Measurements from ENCODE around the gene ZNF343. TPM values are rescaled to one million over a fixed set of nuclear protein-coding genes. Genes with fewer than 3 reads are reported as not detected.
A peak's percentile ranks its signal among the peaks of the same experiment; 100 is the strongest.

Gene ZNF343
- total and polyA plus RNA-seq, 2 donors (not counting 3 experiments of a cell fraction or from before 2014, with no cell fraction given) = 4.7 to 7.9 TPM

GRCh38 chr20:2516399-2516798 is 7.7 kb upstream of the ZNF343 start:
- DNase-seq (ENCODE audit: low read depth, low spot score) = no peak
- BruUV-seq (replicated peaks) = no TSS peak
- intact Hi-C loops (cut with micrococcal nuclease) = no loop called here
- Histone ChIP-seq H3K79me2 (ENCODE audit: control insufficient read depth, insufficient read depth, low read length) (no peaks in the 10 kb centered on the region), H2AFZ (ENCODE audit: low read depth, low read length) (no peak overlapping the region), H3K9me1 (replicated peaks; ENCODE audit: control insufficient read depth, extremely low read depth, insufficient read depth, low read length) (no peaks in the 10 kb centered on the region), H4K20me1 (replicated peaks; ENCODE audit: control insufficient read depth, extremely low read depth, insufficient read depth, low read length) (no peaks in the 10 kb centered on the region), H3K9me3 (replicated peaks; ENCODE audit: control insufficient read depth, insufficient read depth, low read length) (no peaks in the 10 kb centered on the region), H3K27ac (ENCODE audit: insufficient read depth, low read depth, low read length) (no peak overlapping the region), H3K4me1 (ENCODE audit: control insufficient read depth, extremely low read depth, insufficient read depth, low read length) (no peaks in the 10 kb centered on the region), H3K9ac (replicated peaks; ENCODE audit: extremely low read depth, insufficient read depth, low read length) (no peak overlapping the region), H3K36me3 (ENCODE audit: control insufficient read depth in 2 of 2, extremely low read depth in 1 of 2, insufficient read depth in 2 of 2, low read length in 2 of 2) (no peaks in the 10 kb centered on the region), H3K4me2 (ENCODE audit: insufficient read depth, low read length) (no peak overlapping the region), H3K27me3 (ENCODE audit: control insufficient read depth in 2 of 2, insufficient read depth in 2 of 2, low read length in 2 of 2) (no peaks in the 10 kb centered on the region), H3K4me3 (replicated peaks in 1 of 3; ENCODE audit: insufficient read depth in 1 of 3, low read depth in 1 of 3, low read length in 3 of 3) (no peak overlapping the region)
- no peak for TF ChIP-seq MYC (IDR thresholded peaks at IDR 0.05; ENCODE audit: low read depth, low read length)
- no peak for TF ChIP-seq GATA2 (IDR thresholded peaks at IDR 0.05; ENCODE audit: insufficient read depth, insufficient read length, low read depth, low read length)
- no peak for TF ChIP-seq EZH2 (IDR thresholded peaks at IDR 0.05; ENCODE audit: borderline replicate concordance, low read depth, low read length, severe bottlenecking)
- no peak for TF ChIP-seq MAX (IDR thresholded peaks at IDR 0.05; ENCODE audit: insufficient read depth, insufficient read length)
- TF ChIP-seq POLR2AphosphoS5 (IDR thresholded peaks at IDR 0.05; ENCODE audit: insufficient read depth, low read depth, low read length) = no peak
- TF ChIP-seq FOS (IDR thresholded peaks at IDR 0.05; ENCODE audit: borderline replicate concordance, insufficient read depth, low read length) = no peak
- no peak for FAIRE-seq
- ChIA-PET POLR2A (no interaction called here), CTCF (no interaction called here)
- dilution Hi-C loops (cut with MboI; ENCODE audit: extremely low pct_ligation_motif_present, low sequenced_read_pairs) = no loop called here

GRCh38 chr20:2515203-2515602 is 6.5 kb upstream of the ZNF343 start:
- H3K4me1 ChIP-seq (ENCODE audit: control insufficient read depth, extremely low read depth, insufficient read depth, low read length) = no peaks in the 10 kb centered on the region
- no peaks in the 10 kb centered on the region for H3K9me3 ChIP-seq (replicated peaks; ENCODE audit: control insufficient read depth, insufficient read depth, low read length)
- ChIA-PET POLR2A (no interaction called here), CTCF (interaction anchor here (9.2 kb wide), 1 partner anchor 7 kb away, joined by 99 read pairs; no protein-coding TSS in a partner anchor)
- no peaks in the 10 kb centered on the region for H4K20me1 ChIP-seq (replicated peaks; ENCODE audit: control insufficient read depth, extremely low read depth, insufficient read depth, low read length)
- intact Hi-C loops (cut with micrococcal nuclease) = no loop called here
- H3K27ac ChIP-seq (ENCODE audit: insufficient read depth, low read depth, low read length) = no peak overlapping the region
- H3K27me3 ChIP-seq (ENCODE audit: control insufficient read depth in 2 of 2, insufficient read depth in 2 of 2, low read length in 2 of 2) = no peaks in the 10 kb centered on the region
- peak overlapping the region; percentile 19 for H2AFZ ChIP-seq (ENCODE audit: low read depth, low read length)
- no peak overlapping the region for H3K4me2 ChIP-seq (ENCODE audit: insufficient read depth, low read length)
- FAIRE-seq = no peak
- dilution Hi-C loops (cut with MboI; ENCODE audit: extremely low pct_ligation_motif_present, low sequenced_read_pairs) = no loop called here
- H3K36me3 ChIP-seq (ENCODE audit: control insufficient read depth in 2 of 2, extremely low read depth in 1 of 2, insufficient read depth in 2 of 2, low read length in 2 of 2) = no peaks in the 10 kb centered on the region
- TF ChIP-seq POLR2AphosphoS5 (IDR thresholded peaks at IDR 0.05; ENCODE audit: insufficient read depth, low read depth, low read length) = no peak
- TF ChIP-seq MYC (IDR thresholded peaks at IDR 0.05; ENCODE audit: low read depth, low read length) = no peak
- no peak for TF ChIP-seq EZH2 (IDR thresholded peaks at IDR 0.05; ENCODE audit: borderline replicate concordance, low read depth, low read length, severe bottlenecking)
- no peak for TF ChIP-seq POLR2A (IDR thresholded peaks at IDR 0.05; ENCODE audit: low read depth, low read length)
- no peak for TF ChIP-seq JUN (IDR thresholded peaks at IDR 0.05; ENCODE audit: borderline replicate concordance, insufficient read depth, insufficient read length, low read depth)
- TF ChIP-seq CTCF (IDR thresholded peaks at IDR 0.05; ENCODE audit: extremely low read depth in 1 of 2, insufficient read depth in 1 of 2, low read depth in 1 of 2, low read length in 2 of 2) = no peak
- TF ChIP-seq FOS (IDR thresholded peaks at IDR 0.05; ENCODE audit: borderline replicate concordance, insufficient read depth, low read length) = no peak
- no peak for TF ChIP-seq GATA2 (IDR thresholded peaks at IDR 0.05; ENCODE audit: insufficient read depth, insufficient read length, low read depth, low read length)
- TF ChIP-seq MAX (IDR thresholded peaks at IDR 0.05; ENCODE audit: insufficient read depth, insufficient read length) = no peak
- BruUV-seq (replicated peaks) = no TSS peak
- H3K9ac ChIP-seq (replicated peaks; ENCODE audit: extremely low read depth, insufficient read depth, low read length) = no peak overlapping the region
- no peaks in the 10 kb centered on the region for H3K9me1 ChIP-seq (replicated peaks; ENCODE audit: control insufficient read depth, extremely low read depth, insufficient read depth, low read length)
- no peak overlapping the region for H3K4me3 ChIP-seq (replicated peaks in 1 of 3; ENCODE audit: insufficient read depth in 1 of 3, low read depth in 1 of 3, low read length in 3 of 3)
- DNase-seq (ENCODE audit: low read depth, low spot score) = no peak
- H3K79me2 ChIP-seq (ENCODE audit: control insufficient read depth, insufficient read depth, low read length) = no peaks in the 10 kb centered on the region
